Measurements from ENCODE around the gene RMI2. TPM values are rescaled to one million over a fixed set of nuclear protein-coding genes. Genes with fewer than 3 reads are reported as not detected.

Gene RMI2
- total and polyA plus RNA-seq, 2 experiments from 2014 or later: 15.7 to 45.3 TPM

GRCh38 chr16:11308493-11309283, 36.6 kb upstream of the RMI2 start:
- no peak overlapping the region for H3K4me3 ChIP-seq
- no peak for TF ChIP-seq CTCF (IDR thresholded peaks at IDR 0.05; ENCODE audit: low read depth, low read length)
- no peak for DNase-seq (ENCODE audit: low read depth in 1 of 2, low spot score in 1 of 2)
- no peaks in the 10 kb centered on the region for H3K4me1 ChIP-seq (ENCODE audit: low read depth)
- H3K36me3 ChIP-seq: no peaks in the 10 kb centered on the region
- no peak overlapping the region for H3K27ac ChIP-seq
- H3K27me3 ChIP-seq: no peaks in the 10 kb centered on the region
- no peaks in the 10 kb centered on the region for H3K9me3 ChIP-seq (ENCODE audit: low read depth)

GRCh38 chr16:11309895-11310633, 35.2 kb upstream of the RMI2 start:
- TF ChIP-seq CTCF (IDR thresholded peaks at IDR 0.05; ENCODE audit: low read depth, low read length): no peak
- H3K4me3 ChIP-seq: no peak overlapping the region
- H3K36me3 ChIP-seq: no peaks in the 10 kb centered on the region
- H3K9me3 ChIP-seq (ENCODE audit: low read depth): no peaks in the 10 kb centered on the region
- H3K27ac ChIP-seq: no peak overlapping the region
- H3K4me1 ChIP-seq (ENCODE audit: low read depth): no peaks in the 10 kb centered on the region
- DNase-seq (ENCODE audit: low read depth in 1 of 2, low spot score in 1 of 2): no peak
- no peaks in the 10 kb centered on the region for H3K27me3 ChIP-seq

- Histone ChIP-seq H3K4me3 (no peak overlapping the region), H3K4me1 (ENCODE audit: low read depth) (no peaks in the 10 kb centered on the region), H3K27ac (no peak overlapping the region), H3K27me3 (peaks cover 3% of the 10 kb centered on the region), H3K36me3 (no peaks in the 10 kb centered on the region), H3K9me3 (ENCODE audit: low read depth) (no peaks in the 10 kb centered on the region)
- DNase-seq (ENCODE audit: low read depth in 1 of 2, low spot score in 1 of 2): no peak
- no peak for TF ChIP-seq CTCF (IDR thresholded peaks at IDR 0.05; ENCODE audit: low read depth, low read length)
These were observed 34.7 kb upstream of the RMI2 start for GRCh38 chr16:11310634-11310977.

- Histone ChIP-seq H3K4me1 (ENCODE audit: low read depth) (no peaks in the 10 kb centered on the region), H3K36me3 (no peaks in the 10 kb centered on the region), H3K27ac (no peak overlapping the region), H3K4me3 (no peak overlapping the region), H3K9me3 (ENCODE audit: low read depth) (no peaks in the 10 kb centered on the region), H3K27me3 (peaks cover 8% of the 10 kb centered on the region)
- TF ChIP-seq CTCF (IDR thresholded peaks at IDR 0.05; ENCODE audit: low read depth, low read length): no peak
- DNase-seq (ENCODE audit: low read depth in 1 of 2, low spot score in 1 of 2): no peak
These were observed 34.2 kb upstream of the RMI2 start for GRCh38 chr16:11310997-11311561.

- no peaks in the 10 kb centered on the region for H3K9me3 ChIP-seq (ENCODE audit: low read depth)
- H3K4me3 ChIP-seq: no peak overlapping the region
- H3K4me1 ChIP-seq (ENCODE audit: low read depth): no peaks in the 10 kb centered on the region
- peaks cover 11% of the 10 kb centered on the region for H3K27me3 ChIP-seq
- peak in 1 of 2 donors; percentile 65 for DNase-seq (ENCODE audit: low read depth in 1 of 2, low spot score in 1 of 2)
- H3K27ac ChIP-seq: no peak overlapping the region
- no peaks in the 10 kb centered on the region for H3K36me3 ChIP-seq
- no peak for TF ChIP-seq CTCF (IDR thresholded peaks at IDR 0.05; ENCODE audit: low read depth, low read length)
These were observed 32.4 kb upstream of the RMI2 start for GRCh38 chr16:11312718-11313492.

Data from cardiac muscle cell (in vitro differentiated cells and primary cell).